DMS53 treated with DMSO at 0.1 percent for 48 hours (cell line): ENCODE measurements around the gene RPL36A.
A peak's percentile ranks its signal among the peaks of the same experiment; 100 is the strongest.

ENCODE experiments used
- DNase-seq: peaks from one replicate; lab custom pipeline; 2025; ENCODE audit not compliant: unreplicated experiment; lab: John Stamatoyannopoulos, UW

Gene RPL36A

GRCh38 chrX:101430457-101431078 is 39.8 kb downstream of the RPL36A start:
- peak; percentile 32 for DNase-seq

GRCh38 chrX:101442085-101442484 is 51.3 kb downstream of the RPL36A start:
- DNase-seq = no peak
